ENCODE results near the gene TBC1D10A.

Gene TBC1D10A

GRCh38 chr22:30265131-30265720, 61.5 kb downstream of the TBC1D10A start:
- DNase-seq, result no peak

GRCh38 chr22:30263883-30264282, 62.9 kb downstream of the TBC1D10A start:
- no peak for DNase-seq

- DNase-seq, result no peak
Observed at GRCh38 chr22:30262917-30263741, 63.6 kb downstream of the TBC1D10A start.

GRCh38 chr22:30262112-30262511, 64.6 kb downstream of the TBC1D10A start:
- no peak for DNase-seq

- DNase-seq, result no peak
Observed at GRCh38 chr22:30261134-30261533, 65.6 kb downstream of the TBC1D10A start.

GRCh38 chr22:30260682-30261081, 66.1 kb downstream of the TBC1D10A start:
- DNase-seq, result no peak

- no peak for DNase-seq
Observed at GRCh38 chr22:30260276-30260675, 66.5 kb downstream of the TBC1D10A start.

GRCh38 chr22:30254314-30254713, 72.4 kb downstream of the TBC1D10A start:
- DNase-seq, result no peak

- DNase-seq, result no peak
Observed at GRCh38 chr22:30253205-30253852, 73.4 kb downstream of the TBC1D10A start.

GRCh38 chr22:30252411-30253204, 74.1 kb downstream of the TBC1D10A start:
- DNase-seq, result no peak

- no peak for DNase-seq
Observed at GRCh38 chr22:30251711-30252110, 75.0 kb downstream of the TBC1D10A start.

GRCh38 chr22:30250661-30251267, 76.0 kb downstream of the TBC1D10A start:
- DNase-seq, result peak; percentile 94

GRCh38 chr22:30250039-30250565, 76.6 kb downstream of the TBC1D10A start:
- DNase-seq, result no peak

- no peak for DNase-seq
Observed at GRCh38 chr22:30249049-30250038, 77.4 kb downstream of the TBC1D10A start.

GRCh38 chr22:30248484-30248883, 78.3 kb downstream of the TBC1D10A start:
- DNase-seq, result no peak

- no peak for DNase-seq
Observed at GRCh38 chr22:30247974-30248373, 78.8 kb downstream of the TBC1D10A start.

GRCh38 chr22:30247561-30247960, 79.2 kb downstream of the TBC1D10A start:
- DNase-seq, result no peak

- no peak for DNase-seq
Observed at GRCh38 chr22:30246814-30247376, 79.8 kb downstream of the TBC1D10A start.

- no peak for DNase-seq
Observed at GRCh38 chr22:30245985-30246813, 80.5 kb downstream of the TBC1D10A start, which contains the start of gene LIF. LIF (minus strand) TSS chr22:30246759; CDS start chr22:30246695, 64 bp downstream.
